ENCODE data around the gene SKAP2.

- TF ChIP-seq, protein P1, sequence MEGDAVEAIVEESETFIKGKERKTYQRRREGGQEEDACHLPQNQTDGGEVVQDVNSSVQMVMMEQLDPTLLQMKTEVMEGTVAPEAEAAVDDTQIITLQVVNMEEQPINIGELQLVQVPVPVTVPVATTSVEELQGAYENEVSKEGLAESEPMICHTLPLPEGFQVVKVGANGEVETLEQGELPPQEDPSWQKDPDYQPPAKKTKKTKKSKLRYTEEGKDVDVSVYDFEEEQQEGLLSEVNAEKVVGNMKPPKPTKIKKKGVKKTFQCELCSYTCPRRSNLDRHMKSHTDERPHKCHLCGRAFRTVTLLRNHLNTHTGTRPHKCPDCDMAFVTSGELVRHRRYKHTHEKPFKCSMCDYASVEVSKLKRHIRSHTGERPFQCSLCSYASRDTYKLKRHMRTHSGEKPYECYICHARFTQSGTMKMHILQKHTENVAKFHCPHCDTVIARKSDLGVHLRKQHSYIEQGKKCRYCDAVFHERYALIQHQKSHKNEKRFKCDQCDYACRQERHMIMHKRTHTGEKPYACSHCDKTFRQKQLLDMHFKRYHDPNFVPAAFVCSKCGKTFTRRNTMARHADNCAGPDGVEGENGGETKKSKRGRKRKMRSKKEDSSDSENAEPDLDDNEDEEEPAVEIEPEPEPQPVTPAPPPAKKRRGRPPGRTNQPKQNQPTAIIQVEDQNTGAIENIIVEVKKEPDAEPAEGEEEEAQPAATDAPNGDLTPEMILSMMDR (IDR thresholded peaks at IDR 0.05; ENCODE audit: borderline replicate concordance, extremely low read depth, low read length, poor library complexity, severe bottlenecking) = no peak
- no peak for TF ChIP-seq EZH2 (IDR thresholded peaks at IDR 0.05; ENCODE audit: borderline replicate concordance, low read depth, low read length, severe bottlenecking)
These were observed 21.5 kb downstream of the SKAP2 start for GRCh38 chr7:26842897-26843296.
